ENCODE measurements around the gene PPARA. TPM values are rescaled to one million over a fixed set of nuclear protein-coding genes. Genes with fewer than 3 reads are reported as not detected.

Gene PPARA
- total and polyA plus RNA-seq, 12 donors = 5.1 to 208 (median 37.4) TPM

- TF ChIP-seq POLR2A (IDR thresholded peaks at IDR 0.05) (no peak), CTCF (IDR thresholded peaks at IDR 0.05) (no peak)
- Histone ChIP-seq H3K27me3 (no peaks in the 10 kb centered on the region), H3K9me3 (replicated peaks in 1 of 3) (no peaks in the 10 kb centered on the region), H3K4me3 (no peak overlapping the region), H3K27ac (no peak overlapping the region), H3K4me1 (replicated peaks in 1 of 2) (peaks cover 6 to 7% of the 10 kb centered on the region in 2 donors), H3K36me3 (replicated peaks in 1 of 2) (peaks cover 0 to 45% of the 10 kb centered on the region in 2 donors)
- DNase-seq = peak in 1 of 7 donors; percentile 6
- WGBS, 4 donors = 93 to 95% (median 93%) methylated on average over 18 to 23 of the region's 23 CpGs
- intact Hi-C loops (cut with DNase I) = loop anchor here in 1 of 2 donors (10.0 kb wide), 1 partner anchor 156 kb away; no protein-coding TSS in a partner anchor
Measured at GRCh38 chr22:46290843-46291785, 140.8 kb downstream of the PPARA start.

- Histone ChIP-seq H3K27ac (peak overlapping the region in 3 of 5 donors; percentile 22 to 74 (median 74)), H3K4me3 (no peak overlapping the region), H3K36me3 (replicated peaks in 1 of 2) (peaks cover 0 to 34% of the 10 kb centered on the region in 2 donors), H3K9me3 (replicated peaks in 1 of 3) (no peaks in the 10 kb centered on the region), H3K27me3 (no peaks in the 10 kb centered on the region), H3K4me1 (replicated peaks in 1 of 2) (peaks cover 12 to 13% of the 10 kb centered on the region in 2 donors)
- WGBS, 4 donors = 80 to 99% (median 95%) methylated on average over 3 of the region's 3 CpGs
- intact Hi-C loops (cut with DNase I) = loop anchor here in 1 of 2 donors (10.0 kb wide), 1 partner anchor 157 kb away; no protein-coding TSS in a partner anchor
- no peak for DNase-seq
- TF ChIP-seq CTCF (IDR thresholded peaks at IDR 0.05) (no peak), POLR2A (IDR thresholded peaks at IDR 0.05) (no peak)
Measured at GRCh38 chr22:46292173-46292572, 141.8 kb downstream of the PPARA start.

GRCh38 chr22:46292732-46293131, 142.4 kb downstream of the PPARA start:
- no peak for TF ChIP-seq POLR2A (IDR thresholded peaks at IDR 0.05)
- no peak for TF ChIP-seq CTCF (IDR thresholded peaks at IDR 0.05)
- H3K36me3 ChIP-seq (replicated peaks in 1 of 2) = peaks cover 0 to 29% of the 10 kb centered on the region in 2 donors
- intact Hi-C loops (cut with DNase I) = loop anchor here in 1 of 2 donors (10.0 kb wide), 1 partner anchor 158 kb away; no protein-coding TSS in a partner anchor
- no peaks in the 10 kb centered on the region for H3K27me3 ChIP-seq
- peaks cover 15 to 17% of the 10 kb centered on the region in 2 donors for H3K4me1 ChIP-seq (replicated peaks in 1 of 2)
- WGBS, 4 donors = 83 to 94% (median 91%) methylated on average over 9 to 14 of the region's 14 CpGs
- H3K4me3 ChIP-seq = no peak overlapping the region
- DNase-seq = peak in 4 of 7 donors; percentile 41 to 61 (median 50)
- peak overlapping the region in 3 of 5 donors; percentile 22 to 74 (median 74) for H3K27ac ChIP-seq
- H3K9me3 ChIP-seq (replicated peaks in 1 of 3) = no peaks in the 10 kb centered on the region

MicroRNAs encoded within 50 kb of the gene (microRNA counts, 767-probe panel; counts per million panel counts)
- 7,900 to 9,239 counts per million in 2 donors for microRNA hsa-let-7b-5p

Other genes with a start within 250 kb of the PPARA start
- under 1 TPM in 3 of 9 donors, not detected in 6; 0.07 to 0.24 (median 0.13) TPM for gene WNT7B, start 173.4 kb upstream of the PPARA start, total RNA-seq
- under 1 TPM in 1 of 3 donors, not detected in 2; 0.16 TPM for gene WNT7B, start 173.4 kb upstream of the PPARA start, polyA plus RNA-seq
- 10 to 100 TPM; 10.8 to 20.4 (median 13.8) TPM for gene CDPF1, start 99.8 kb downstream of the PPARA start, total RNA-seq
- gene CDPF1, start 99.8 kb downstream of the PPARA start, polyA plus RNA-seq = 10 to 100 TPM; 10.2 to 32.9 (median 26.9) TPM
- under 1 TPM in 7 of 9 donors, not detected in 2; under 0.01 to 0.11 (median 0.04) TPM for gene PKDREJ, start 112.8 kb downstream of the PPARA start, total RNA-seq
- under 1 TPM; 0.03 to 0.08 (median 0.07) TPM for gene PKDREJ, start 112.8 kb downstream of the PPARA start, polyA plus RNA-seq
- gene TTC38, start 117.5 kb downstream of the PPARA start, total RNA-seq = 100 to 1,000 TPM in 1 of 9 donors, 10 to 100 TPM in 8; 36.7 to 111 (median 44.3) TPM
- 10 to 100 TPM; 24.0 to 31.1 (median 27.2) TPM for gene TTC38, start 117.5 kb downstream of the PPARA start, polyA plus RNA-seq
- 1 to 10 TPM in 5 of 9 donors, under 1 TPM in 4; 0.06 to 5.7 (median 1.1) TPM for gene GTSE1, start 146.3 kb downstream of the PPARA start, total RNA-seq
- gene GTSE1, start 146.3 kb downstream of the PPARA start, polyA plus RNA-seq = 1 to 10 TPM in 2 of 3 donors, under 1 TPM in 1; 0.80 to 1.0 (median 1.0) TPM
- 10 to 100 TPM; 20.2 to 48.0 (median 34.6) TPM for gene TRMU, start 185.2 kb downstream of the PPARA start, total RNA-seq
- 100 to 1,000 TPM in 1 of 3 donors, 10 to 100 TPM in 2; 26.6 to 107 (median 56.6) TPM for gene TRMU, start 185.2 kb downstream of the PPARA start, polyA plus RNA-seq